ENCODE data around the gene PDZD2. TPM values are rescaled to one million over a fixed set of nuclear protein-coding genes. Genes with fewer than 3 reads are reported as not detected.

PDZD2 gene
- polyA plus RNA-seq, 1 donor from 2014 or later: 3.1 TPM

DNA sequence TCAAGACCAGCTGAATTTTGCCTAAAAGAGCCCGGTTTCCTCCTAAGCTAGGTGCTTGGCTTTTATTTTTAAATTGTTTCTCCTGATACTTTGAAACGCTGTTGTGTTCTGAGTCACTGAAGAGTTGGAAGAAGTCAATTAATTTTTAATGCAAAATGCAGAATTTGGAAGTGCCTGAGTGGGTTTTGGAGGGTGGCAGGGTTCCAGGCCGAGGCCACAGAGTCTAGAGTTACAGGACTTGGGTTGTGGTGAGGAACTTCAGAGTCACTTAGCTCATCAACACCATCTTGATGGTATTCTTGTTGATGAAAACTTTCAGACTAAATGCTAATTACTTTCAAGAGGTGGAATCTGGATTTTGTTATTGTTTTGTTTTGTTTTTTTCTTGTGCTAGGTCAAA is 130.6 kb downstream of the PDZD2 start:
- no peaks in the 10 kb centered on the region for H3F3A ChIP-seq (ENCODE audit: insufficient read depth, low read length, poor library complexity, severe bottlenecking)
- H3K9ac ChIP-seq (ENCODE audit: low read length): no peak overlapping the region
- H3K9me2 ChIP-seq (ENCODE audit: insufficient read depth, low read length): no peaks in the 10 kb centered on the region
- no peak overlapping the region for H3K27ac ChIP-seq (ENCODE audit: low read length)
- no peaks in the 10 kb centered on the region for H4K20me1 ChIP-seq (ENCODE audit: insufficient read depth)
- no peak overlapping the region for H3K4me3 ChIP-seq (ENCODE audit: low read length)
- no peaks in the 10 kb centered on the region for H3K27me3 ChIP-seq (ENCODE audit: insufficient read depth, low read depth, low read length)
- no peak overlapping the region for H3K4me2 ChIP-seq (ENCODE audit: low read length)
- TF ChIP-seq, protein P1, sequence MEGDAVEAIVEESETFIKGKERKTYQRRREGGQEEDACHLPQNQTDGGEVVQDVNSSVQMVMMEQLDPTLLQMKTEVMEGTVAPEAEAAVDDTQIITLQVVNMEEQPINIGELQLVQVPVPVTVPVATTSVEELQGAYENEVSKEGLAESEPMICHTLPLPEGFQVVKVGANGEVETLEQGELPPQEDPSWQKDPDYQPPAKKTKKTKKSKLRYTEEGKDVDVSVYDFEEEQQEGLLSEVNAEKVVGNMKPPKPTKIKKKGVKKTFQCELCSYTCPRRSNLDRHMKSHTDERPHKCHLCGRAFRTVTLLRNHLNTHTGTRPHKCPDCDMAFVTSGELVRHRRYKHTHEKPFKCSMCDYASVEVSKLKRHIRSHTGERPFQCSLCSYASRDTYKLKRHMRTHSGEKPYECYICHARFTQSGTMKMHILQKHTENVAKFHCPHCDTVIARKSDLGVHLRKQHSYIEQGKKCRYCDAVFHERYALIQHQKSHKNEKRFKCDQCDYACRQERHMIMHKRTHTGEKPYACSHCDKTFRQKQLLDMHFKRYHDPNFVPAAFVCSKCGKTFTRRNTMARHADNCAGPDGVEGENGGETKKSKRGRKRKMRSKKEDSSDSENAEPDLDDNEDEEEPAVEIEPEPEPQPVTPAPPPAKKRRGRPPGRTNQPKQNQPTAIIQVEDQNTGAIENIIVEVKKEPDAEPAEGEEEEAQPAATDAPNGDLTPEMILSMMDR (IDR thresholded peaks at IDR 0.05; ENCODE audit: poor library complexity, severe bottlenecking): no peak
- no peak for TF ChIP-seq SMC3 (conservative IDR thresholded peaks at IDR 0.05; ENCODE audit: poor library complexity)
- TF ChIP-seq EP300 (conservative IDR thresholded peaks at IDR 0.05; ENCODE audit: poor library complexity, severe bottlenecking): no peak
- TF ChIP-seq, protein P2, sequence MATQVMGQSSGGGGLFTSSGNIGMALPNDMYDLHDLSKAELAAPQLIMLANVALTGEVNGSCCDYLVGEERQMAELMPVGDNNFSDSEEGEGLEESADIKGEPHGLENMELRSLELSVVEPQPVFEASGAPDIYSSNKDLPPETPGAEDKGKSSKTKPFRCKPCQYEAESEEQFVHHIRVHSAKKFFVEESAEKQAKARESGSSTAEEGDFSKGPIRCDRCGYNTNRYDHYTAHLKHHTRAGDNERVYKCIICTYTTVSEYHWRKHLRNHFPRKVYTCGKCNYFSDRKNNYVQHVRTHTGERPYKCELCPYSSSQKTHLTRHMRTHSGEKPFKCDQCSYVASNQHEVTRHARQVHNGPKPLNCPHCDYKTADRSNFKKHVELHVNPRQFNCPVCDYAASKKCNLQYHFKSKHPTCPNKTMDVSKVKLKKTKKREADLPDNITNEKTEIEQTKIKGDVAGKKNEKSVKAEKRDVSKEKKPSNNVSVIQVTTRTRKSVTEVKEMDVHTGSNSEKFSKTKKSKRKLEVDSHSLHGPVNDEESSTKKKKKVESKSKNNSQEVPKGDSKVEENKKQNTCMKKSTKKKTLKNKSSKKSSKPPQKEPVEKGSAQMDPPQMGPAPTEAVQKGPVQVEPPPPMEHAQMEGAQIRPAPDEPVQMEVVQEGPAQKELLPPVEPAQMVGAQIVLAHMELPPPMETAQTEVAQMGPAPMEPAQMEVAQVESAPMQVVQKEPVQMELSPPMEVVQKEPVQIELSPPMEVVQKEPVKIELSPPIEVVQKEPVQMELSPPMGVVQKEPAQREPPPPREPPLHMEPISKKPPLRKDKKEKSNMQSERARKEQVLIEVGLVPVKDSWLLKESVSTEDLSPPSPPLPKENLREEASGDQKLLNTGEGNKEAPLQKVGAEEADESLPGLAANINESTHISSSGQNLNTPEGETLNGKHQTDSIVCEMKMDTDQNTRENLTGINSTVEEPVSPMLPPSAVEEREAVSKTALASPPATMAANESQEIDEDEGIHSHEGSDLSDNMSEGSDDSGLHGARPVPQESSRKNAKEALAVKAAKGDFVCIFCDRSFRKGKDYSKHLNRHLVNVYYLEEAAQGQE (IDR thresholded peaks at IDR 0.05; ENCODE audit: borderline replicate concordance): no peak
- TF ChIP-seq MXI1 (conservative IDR thresholded peaks at IDR 0.05; ENCODE audit: poor library complexity, severe bottlenecking): no peak
- no peak for TF ChIP-seq RAD21 (conservative IDR thresholded peaks at IDR 0.05)
- no peak for TF ChIP-seq EZH2 (IDR thresholded peaks at IDR 0.05; ENCODE audit: borderline replicate concordance, insufficient read depth, low read length, poor library complexity, severe bottlenecking)
- no peak for TF ChIP-seq POLR2AphosphoS5 (IDR thresholded peaks at IDR 0.05)
- no peak for TF ChIP-seq TAF1 (IDR thresholded peaks at IDR 0.05; ENCODE audit: low read depth)
- H3K79me2 ChIP-seq (replicated peaks; ENCODE audit: insufficient read depth, low read length): no peaks in the 10 kb centered on the region
- no peaks in the 10 kb centered on the region for H3K36me3 ChIP-seq (ENCODE audit: insufficient read depth, low read length)
- no peaks in the 10 kb centered on the region for H3K9me3 ChIP-seq (ENCODE audit: low read length)
- no peak overlapping the region for H2AFZ ChIP-seq (ENCODE audit: low read depth, low read length)

GRCh38 chr5:31770132-31770720 is 131.3 kb downstream of the PDZD2 start:
- Histone ChIP-seq H3K27me3 (ENCODE audit: insufficient read depth, low read depth, low read length) (no peaks in the 10 kb centered on the region), H4K20me1 (ENCODE audit: insufficient read depth) (no peaks in the 10 kb centered on the region), H3K4me2 (ENCODE audit: low read length) (no peak overlapping the region), H3K9ac (ENCODE audit: low read length) (no peak overlapping the region), H3K79me2 (replicated peaks; ENCODE audit: insufficient read depth, low read length) (no peaks in the 10 kb centered on the region), H3F3A (ENCODE audit: insufficient read depth, low read length, poor library complexity, severe bottlenecking) (no peaks in the 10 kb centered on the region), H3K9me3 (ENCODE audit: low read length) (no peaks in the 10 kb centered on the region), H3K4me3 (ENCODE audit: low read length) (no peak overlapping the region), H3K27ac (ENCODE audit: low read length) (no peak overlapping the region), H3K9me2 (ENCODE audit: insufficient read depth, low read length) (no peaks in the 10 kb centered on the region), H3K36me3 (ENCODE audit: insufficient read depth, low read length) (no peaks in the 10 kb centered on the region), H2AFZ (ENCODE audit: low read depth, low read length) (no peak overlapping the region)
- no peak for TF ChIP-seq MXI1 (conservative IDR thresholded peaks at IDR 0.05; ENCODE audit: poor library complexity, severe bottlenecking)
- TF ChIP-seq, protein P2 (IDR thresholded peaks at IDR 0.05; ENCODE audit: borderline replicate concordance): no peak
- TF ChIP-seq POLR2AphosphoS5 (IDR thresholded peaks at IDR 0.05): no peak
- no peak for TF ChIP-seq EZH2 (IDR thresholded peaks at IDR 0.05; ENCODE audit: borderline replicate concordance, insufficient read depth, low read length, poor library complexity, severe bottlenecking)
- TF ChIP-seq SMC3 (conservative IDR thresholded peaks at IDR 0.05; ENCODE audit: poor library complexity): no peak
- no peak for TF ChIP-seq RAD21 (conservative IDR thresholded peaks at IDR 0.05)
- no peak for TF ChIP-seq TAF1 (IDR thresholded peaks at IDR 0.05; ENCODE audit: low read depth)
